GM12864 (cell line): Measurements from ENCODE around the gene MAGI1.

Experiments used
- DNase-seq: peaks from one replicate; pipeline ENCODE4 v3.0.0-alpha.2; 2011; ENCODE audit warnings: low read depth
- H3K4me3 ChIP-seq: 2 replicates; pipeline ENCODE4 v1.5.1; 2011; ENCODE audit warnings: mild to moderate bottlenecking, low read depth, low read length, control low read depth
- CTCF ChIP-seq: IDR thresholded peaks from 2 replicates; pipeline ENCODE4 v1.5.1; 2011; ENCODE audit warnings: low read depth, mild to moderate bottlenecking, moderate library complexity, low read length, control low read depth, inconsistent platforms; ENCODE audit errors: missing control alignments

MAGI1 gene

DNA sequence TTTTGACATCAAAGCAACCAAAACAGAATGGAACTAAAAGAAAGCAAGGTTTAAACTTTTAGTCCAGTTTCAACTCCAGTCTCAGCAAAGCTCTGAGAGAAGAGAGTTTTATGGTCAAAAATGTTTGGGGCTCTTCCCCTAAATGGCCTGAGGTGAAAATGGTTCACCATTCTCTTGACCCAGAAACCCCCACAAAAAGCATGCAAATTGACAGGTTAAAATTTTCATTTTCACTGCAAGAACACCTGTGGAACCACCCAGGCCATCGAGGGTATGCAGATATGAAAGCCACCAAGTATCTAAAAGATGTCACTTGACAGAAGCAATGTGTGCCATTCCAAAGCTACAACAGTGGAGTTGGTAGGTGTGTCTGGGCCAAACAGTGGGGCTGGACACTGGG, 195.0 kb downstream of the MAGI1 start:
- TF ChIP-seq CTCF = no peak
- H3K4me3 ChIP-seq = no peak overlapping the region
- no peak for DNase-seq

DNA sequence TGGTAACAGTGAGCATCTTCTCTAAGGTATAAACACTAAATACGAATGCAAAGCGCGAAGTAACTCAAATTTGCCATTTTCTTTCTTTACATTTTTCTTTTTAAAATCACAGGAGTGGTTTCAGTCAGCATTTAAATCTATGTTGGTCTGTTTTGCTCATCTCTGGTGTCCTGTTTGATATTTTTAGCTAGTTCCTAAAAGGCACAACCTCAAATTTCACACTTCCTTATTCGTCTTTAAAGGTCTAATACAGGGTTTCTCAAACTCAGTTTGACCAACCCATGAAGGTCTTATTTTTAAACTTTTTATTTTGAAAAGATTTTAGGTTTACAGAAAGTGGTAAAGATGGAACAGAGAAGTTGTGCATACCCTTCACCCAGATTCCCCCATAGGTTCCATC, 201.1 kb downstream of the MAGI1 start:
- H3K4me3 ChIP-seq = no peak overlapping the region
- TF ChIP-seq CTCF = no peak
- DNase-seq = no peak

DNA sequence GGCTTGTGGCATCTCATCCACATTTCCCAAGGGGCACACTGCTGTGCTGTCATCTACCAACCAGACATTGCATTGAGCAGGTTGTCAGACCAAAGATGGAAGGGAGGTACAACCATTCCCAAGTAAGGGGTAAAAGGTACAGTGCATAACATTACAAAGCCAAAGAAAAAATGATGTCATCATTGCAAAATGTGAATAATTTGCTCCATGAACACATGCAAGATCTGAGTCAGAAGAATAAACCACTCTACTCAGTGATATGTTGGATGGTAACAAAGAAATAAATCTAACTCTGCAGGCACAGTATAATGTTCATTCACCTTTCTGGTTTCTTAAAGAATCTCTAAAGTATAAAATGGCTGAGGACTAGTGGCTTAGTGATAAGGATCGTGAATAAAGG, 202.7 kb downstream of the MAGI1 start:
- DNase-seq = no peak
- TF ChIP-seq CTCF = no peak
- no peak overlapping the region for H3K4me3 ChIP-seq

DNA sequence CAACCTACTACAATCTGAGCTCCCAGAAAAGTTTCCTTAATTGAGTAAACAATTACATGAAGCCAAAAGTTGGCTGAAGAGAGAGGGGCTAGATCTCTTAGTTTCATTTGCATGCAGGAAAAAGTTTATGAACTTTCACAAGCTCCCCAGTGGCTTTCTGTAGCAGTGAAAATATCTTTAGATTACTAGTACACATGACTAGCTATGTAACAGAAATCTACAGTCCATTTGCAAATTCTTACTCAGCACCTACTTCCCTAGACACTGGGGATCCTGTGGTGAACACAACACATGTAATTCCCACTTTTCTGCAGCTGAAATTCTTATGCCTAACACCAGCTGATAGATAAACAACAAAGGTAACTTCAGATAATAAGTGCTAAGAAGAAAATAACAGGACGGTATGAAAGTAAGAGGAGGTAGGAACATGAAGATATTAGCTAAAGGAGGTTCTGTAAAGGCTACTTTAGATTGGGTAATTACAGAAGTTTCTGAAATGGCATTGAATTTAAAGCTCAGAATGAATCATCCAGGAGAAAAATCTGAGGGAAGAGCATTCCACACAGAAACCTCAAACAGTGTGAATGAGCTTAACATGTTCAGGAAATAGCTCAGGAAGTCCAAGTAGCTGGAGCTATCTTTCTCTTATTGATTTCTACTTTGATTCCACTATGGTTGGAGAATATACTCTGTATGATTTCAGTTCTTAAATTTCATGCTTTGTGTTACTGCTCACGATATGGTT, 204.8 kb downstream of the MAGI1 start:
- DNase-seq = no peak
- TF ChIP-seq CTCF = no peak
- H3K4me3 ChIP-seq = no peak overlapping the region

- H3K4me3 ChIP-seq = no peak overlapping the region
- no peak for DNase-seq
- no peak for TF ChIP-seq CTCF
Measured at GRCh38 chr3:65831733-65832425, 206.8 kb downstream of the MAGI1 start.

DNA sequence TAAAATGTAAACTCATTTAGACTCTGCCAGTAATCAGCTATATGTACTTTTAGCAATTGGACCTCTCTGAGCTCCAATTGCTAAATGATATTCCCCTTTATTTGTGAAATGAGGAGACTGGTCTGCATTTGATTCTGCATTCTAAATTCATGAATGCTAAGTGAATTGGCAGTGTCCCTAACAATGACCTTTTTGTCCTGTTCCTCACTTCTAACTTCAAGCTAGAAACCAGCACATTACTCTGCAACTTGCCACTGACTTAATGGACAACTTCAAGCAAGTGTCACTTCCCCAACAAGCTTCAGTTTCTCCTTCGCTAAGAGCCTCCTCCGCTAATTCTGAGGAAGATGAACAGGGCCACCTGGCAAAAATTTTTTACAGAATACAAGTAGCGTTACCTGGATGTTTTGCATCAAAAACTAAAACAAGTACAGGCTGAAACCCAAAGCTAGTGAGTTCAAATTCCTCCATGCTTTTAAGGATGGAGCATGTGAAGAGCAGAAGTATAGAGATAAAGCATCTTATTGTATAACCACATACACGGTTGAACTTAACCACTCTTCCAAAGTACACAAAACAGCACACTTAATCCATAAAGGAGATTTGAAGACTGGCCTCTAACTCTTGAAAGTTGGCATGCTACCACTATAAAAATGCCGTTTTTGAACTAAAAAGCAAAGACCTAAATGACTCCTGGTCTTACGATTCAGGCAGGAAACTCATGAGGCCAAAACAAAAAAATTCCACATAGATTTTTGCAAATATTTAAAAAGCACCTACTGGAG, 207.6 kb downstream of the MAGI1 start:
- no peak for TF ChIP-seq CTCF
- DNase-seq = no peak
- no peak overlapping the region for H3K4me3 ChIP-seq
